GM18520 (cell line): ENCODE measurements around the gene LCMT2.
"Not testable (repeated sequence)": the region's sequence is repeated elsewhere in the genome, so short reads cannot be mapped to it uniquely, and the experiment has no call there.

Source experiments
- ATAC-seq: cut with Tn5 transposase; IDR thresholded peaks from one replicate; pipeline ENCODE4 v1.9.1; 2021; ENCODE audit not compliant: unreplicated experiment

LCMT2 gene

DNA sequence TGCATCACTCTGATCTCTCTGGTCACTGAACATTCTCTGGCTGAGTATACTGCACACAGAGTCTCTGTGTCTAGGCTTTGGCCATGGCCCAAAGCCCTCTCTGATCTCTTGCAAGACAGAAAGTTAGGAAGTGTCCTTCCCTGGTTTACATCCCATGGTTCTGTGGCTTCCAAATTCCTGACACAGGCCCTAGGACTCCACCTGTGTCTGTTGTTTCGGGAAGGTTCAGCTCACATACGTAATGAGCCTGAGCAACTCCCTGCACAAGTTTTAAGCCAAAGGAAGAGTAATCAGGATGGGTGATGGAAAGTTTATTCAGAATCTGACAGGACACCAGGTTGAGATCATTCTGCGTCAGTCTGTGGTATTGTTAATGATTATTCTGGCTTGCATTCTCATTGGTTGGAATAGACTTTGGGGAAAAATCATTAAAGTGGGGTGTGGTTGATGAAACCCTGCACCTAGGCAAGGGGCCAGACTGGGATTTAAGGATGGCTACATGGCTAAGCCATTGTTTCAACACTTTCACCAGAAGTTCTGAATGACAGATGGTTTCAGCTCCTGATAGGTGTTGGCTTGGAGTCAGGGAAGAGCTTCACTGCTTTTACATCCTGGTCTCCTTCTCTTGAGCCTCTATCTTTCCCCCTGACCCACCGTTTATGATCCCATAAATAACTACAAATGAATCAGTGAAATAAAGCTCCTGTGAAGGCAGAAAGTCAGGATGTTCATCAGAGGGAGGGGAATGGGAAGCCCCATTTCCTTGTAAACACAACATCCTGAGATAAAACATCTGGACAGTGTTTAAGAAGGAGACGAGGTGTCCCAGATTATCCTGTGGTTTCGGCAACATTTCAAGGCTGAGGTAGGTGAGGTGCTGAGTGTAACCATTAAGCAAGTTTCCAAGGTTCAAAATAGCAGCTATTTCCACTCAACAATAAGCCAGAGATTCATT lies 14.1 kb downstream of the LCMT2 start:
- ATAC-seq = no peak

DNA sequence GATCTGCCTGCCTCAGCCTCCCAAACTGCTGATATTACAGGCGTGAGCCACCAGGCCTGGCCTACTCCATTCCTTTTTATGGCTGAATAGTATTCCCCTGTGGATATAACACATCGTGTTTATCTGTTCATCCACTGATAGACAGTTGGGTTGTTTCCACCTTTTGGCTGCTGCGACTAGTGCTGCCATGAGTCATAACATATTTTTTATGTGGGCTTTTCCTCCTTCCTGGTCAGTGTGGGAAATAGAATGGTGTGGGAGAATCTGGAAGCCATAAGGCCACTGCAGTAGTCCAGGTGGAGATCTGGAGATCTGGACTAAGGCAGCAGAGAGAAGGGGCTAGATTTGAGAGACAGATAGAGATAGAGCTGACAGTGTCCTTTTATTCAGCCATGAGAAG lies 16.2 kb downstream of the LCMT2 start:
- ATAC-seq = no peak

- no peak for ATAC-seq
Measured at GRCh38 chr15:43312378-43312777, 18.0 kb downstream of the LCMT2 start.

GRCh38 chr15:43302205-43302817 lies 28.1 kb downstream of the LCMT2 start, which contains the start of gene TGM7:
TGM7 (minus strand) TSS chr15:43302255.
- ATAC-seq = no peak

DNA sequence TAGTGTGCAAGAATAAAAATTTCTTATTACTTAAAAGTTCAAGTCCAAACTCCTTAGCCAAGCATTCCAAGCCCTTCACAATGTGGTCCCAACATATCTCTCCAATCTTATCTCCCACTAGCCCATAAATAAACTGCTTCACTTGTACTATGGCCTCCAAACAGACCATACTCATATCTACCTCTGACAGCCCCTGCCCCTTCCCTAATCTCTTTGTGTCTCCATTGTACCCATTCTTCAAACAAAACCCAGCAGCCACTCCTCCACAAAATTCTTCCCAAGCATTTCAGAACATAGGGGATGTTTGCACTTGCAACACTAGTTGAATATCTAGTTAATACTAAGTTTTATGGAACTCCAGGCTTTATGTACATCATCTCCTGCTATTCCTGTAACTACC lies 30.5 kb downstream of the LCMT2 start:
- ATAC-seq = no peak

DNA sequence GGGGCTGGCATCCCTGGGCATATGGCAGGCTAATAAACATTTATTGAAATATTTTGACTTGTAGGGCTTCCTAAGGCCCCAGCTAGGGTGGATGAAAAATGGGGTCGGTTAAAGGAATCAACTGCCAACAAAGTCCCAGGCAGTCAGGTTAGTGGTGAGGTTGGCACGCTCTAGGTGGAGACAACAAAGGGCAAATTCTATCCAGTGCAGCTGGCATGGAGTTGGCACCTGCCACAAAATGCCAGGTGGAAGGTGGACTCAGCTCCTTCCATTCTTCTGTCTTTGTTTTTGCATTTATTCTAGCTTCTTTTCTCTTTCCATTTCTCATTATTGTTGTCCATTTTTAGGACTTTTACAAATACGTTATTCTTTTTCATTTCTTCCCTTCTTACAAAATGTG lies 31.0 kb downstream of the LCMT2 start:
- no peak for ATAC-seq

DNA sequence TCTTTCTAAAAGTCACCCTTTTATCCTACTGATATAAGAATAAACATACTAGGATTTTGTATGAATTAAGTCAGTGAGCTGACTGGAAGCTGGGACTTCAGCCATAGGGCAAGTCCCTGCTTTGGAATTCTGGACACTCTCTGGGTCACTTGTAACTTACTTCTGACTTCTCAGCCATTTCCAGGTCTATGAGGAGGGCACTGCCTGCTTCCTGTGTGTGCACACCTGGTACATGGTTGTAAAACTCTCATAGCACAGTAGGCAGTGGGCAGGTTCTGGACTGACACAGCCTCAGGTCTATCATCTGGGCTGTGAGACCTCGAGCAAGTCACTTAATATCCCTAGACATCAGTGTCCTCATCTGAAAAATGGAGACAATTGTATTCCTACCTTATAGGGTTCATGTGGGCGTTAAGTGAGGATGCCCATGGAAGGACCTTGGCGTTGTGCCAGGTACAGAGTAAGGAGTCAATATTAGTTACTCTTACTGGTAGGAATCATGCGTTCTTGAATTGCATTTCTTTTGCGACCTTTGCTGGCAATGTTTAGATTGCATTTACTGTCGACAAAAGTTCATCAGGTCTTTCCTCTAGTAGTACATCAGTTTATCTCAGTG lies 36.2 kb downstream of the LCMT2 start:
- ATAC-seq = no peak

- no peak for ATAC-seq
Measured at GRCh38 chr15:43293432-43293831, 36.9 kb downstream of the LCMT2 start.

DNA sequence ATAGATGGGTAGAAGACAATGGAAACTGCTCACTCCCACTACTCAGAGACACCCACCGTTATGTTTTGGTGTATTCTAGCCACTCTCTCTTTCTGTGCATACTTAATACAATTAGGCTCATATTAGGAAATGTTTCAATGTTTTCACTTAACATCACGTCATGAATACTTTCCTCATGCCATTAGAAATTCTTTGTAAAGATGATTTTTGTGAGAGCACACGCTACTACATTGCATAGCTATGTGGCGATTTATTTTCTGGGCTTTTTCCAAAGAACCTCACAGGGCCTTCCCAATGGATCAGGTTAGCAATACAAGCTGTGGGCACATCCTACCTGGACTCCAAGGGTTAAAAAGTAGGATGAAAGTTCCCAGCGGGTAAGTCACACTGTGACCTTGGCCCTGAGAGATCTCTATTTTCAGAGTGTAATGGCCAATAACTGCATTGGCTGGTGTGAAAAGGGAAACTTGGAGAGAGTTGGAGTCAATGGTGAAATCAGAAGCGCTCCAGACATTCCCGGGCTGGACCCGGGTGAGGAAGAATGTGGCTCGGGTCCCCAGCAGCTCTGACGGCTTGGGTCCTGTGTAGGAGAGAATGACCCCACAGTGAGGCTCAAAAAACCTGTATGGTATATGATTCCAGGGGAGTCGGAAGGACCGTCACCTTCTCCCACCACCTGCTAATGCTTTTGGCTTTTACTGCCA lies 37.8 kb downstream of the LCMT2 start:
- no peak for ATAC-seq

GRCh38 chr15:43289656-43290055 lies 40.7 kb downstream of the LCMT2 start:
- ATAC-seq = not testable (repeated sequence)

DNA sequence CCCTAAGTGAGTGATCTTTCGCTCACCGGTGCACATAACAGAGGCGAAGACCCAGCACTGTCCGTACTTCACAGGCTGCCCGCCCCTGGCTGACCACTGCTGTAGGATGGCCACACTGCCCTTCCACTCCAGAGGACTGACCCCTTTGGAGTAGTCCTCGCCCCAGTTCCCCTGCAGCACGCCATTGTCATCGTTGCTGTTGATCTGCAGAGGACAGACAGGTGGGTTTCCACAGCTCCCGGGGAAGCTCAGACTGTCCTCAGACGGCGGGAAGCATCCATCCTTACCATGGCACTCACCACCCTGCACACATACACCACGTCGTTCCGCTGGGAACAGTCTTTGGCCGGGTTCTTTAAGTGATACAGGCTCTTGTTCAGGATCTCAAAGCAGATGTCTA lies 43.1 kb downstream of the LCMT2 start:
- no peak for ATAC-seq

DNA sequence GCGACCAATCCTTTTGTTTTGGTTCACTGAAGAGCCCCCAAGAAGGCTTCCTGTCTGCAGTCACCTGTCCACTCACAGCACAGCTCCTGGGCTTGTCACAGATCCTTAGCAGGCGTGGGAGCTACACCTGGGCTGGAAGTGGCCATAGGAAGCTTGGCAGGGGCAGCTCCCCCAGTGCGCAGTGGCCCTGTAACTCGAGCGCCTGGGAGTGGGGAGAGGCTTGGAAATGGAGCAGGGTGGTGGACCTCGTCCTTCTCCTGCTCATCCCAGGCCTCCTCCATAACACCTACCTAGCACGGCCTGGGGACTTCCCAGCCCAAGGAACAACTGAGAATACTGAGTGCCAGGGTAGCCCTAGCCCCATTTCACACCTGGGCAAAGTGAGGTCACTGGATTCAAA lies 44.3 kb downstream of the LCMT2 start:
- no peak for ATAC-seq

- no peak for ATAC-seq
Measured at GRCh38 chr15:43285609-43286037, 44.8 kb downstream of the LCMT2 start.

- no peak for ATAC-seq
Measured at GRCh38 chr15:43283526-43283925, 46.8 kb downstream of the LCMT2 start.

GRCh38 chr15:43281926-43282602 lies 48.3 kb downstream of the LCMT2 start:
- no peak for ATAC-seq

DNA sequence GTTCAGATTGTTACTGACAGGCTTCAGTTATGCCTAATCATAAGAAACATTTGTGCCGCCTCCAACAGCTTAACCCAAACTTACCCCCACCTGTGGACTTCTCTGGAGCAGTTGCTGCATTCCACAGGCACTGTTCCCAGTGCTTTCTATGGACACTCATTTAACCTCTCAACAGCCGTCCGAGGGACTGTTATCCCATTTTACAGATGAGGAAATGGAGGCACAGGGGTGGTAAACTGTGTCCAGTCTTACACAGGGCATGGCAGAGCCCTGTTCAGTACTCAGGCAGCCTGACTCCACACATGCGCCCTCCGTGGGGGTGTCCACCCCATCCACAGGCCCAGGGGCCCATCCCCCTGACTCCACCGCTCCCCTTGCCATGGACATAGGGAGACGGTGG lies 49.4 kb downstream of the LCMT2 start:
- ATAC-seq = no peak

DNA sequence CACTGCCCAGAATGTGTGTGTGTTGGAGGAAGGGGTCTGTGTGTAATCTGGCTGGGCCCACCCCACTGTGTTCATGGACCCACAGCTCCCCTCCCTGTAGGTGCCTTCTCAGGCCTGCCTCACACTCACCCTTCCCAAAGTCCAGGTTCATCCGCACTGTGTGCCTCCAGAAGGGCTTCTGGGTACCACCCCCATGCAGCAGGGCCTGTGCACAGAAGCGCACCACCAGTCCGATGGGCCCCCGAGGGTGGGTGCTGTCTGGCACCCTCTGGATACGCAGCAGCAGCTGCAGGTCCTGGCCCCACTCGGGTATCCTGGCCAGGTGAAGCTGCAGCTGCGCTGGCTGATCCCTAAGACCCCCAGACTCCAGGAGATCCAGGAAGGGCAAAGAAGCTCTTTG lies 50.9 kb downstream of the LCMT2 start:
- ATAC-seq = no peak

DNA sequence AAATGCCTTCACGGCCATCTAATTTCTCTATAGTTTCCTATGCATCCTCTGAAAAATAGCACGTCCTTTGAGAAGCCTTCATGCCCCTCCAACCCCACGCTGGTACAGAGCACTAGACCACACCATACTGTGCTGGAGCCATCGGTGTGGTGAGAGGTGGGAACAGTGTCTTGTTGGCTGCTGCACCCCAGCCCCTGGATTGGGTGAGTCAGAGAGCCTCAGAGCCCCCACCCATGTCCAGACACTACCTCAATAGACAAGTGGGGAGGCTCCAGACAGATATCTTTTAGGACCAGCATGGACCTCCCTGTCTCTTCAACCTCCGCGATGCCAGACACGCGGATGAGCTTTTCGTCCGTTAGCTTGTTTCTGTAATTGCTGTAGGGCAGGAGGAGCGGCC lies 51.5 kb downstream of the LCMT2 start:
- ATAC-seq = no peak

DNA sequence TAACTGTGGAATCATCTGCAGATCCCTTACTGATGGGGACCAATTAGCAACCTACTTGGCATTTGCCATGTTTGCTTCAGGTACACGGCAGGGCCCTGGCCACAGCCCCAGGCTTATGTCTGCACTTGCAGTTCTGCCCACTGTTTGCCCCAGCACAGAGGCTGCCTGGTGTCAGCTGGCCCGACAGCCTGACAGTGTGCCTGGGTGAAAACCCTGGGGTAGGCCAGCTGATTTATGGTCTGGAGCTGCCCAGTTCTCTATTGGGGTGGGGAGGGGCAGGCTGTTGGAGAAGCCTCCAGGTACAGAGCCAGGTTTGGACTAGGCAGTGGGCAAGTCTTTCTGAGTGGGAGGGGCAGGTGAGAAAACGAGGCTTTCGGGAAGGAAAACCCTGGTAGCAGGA lies 52.5 kb downstream of the LCMT2 start:
- no peak for ATAC-seq

DNA sequence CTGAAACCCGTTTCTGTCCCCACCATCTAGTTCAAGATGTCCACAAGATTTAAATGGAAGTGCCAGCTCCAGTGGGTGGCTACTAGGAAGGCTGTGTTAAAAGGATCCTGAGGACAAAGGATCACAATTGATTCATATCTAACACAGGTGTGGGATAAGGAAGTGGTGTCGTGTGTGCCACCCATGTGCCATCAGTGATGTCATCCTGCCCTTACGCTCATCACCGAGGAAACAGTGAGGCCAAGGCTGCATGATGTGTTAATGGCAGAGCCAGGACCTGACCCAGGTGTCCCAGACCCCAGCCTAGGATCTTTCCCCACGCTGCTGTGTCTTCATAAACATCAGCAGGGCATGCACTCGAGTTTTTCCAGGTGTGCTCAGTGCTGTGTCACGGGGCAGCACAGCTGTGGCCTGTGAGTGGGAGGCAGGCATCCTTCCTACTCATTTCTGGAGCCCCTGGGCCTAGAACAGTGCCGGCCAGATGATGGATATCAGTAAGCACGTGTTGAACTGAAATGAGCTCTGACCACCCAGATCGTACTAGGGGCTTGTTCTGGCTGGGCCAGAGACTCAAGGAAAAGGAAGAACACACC lies 53.0 kb downstream of the LCMT2 start:
- ATAC-seq = no peak
